Mesodermal cell (in vitro differentiated cells): ENCODE data around the gene SNX20.

ENCODE experiments used
- H3K27ac ChIP-seq: 2 replicates; pipeline ENCODE4 v1.7.0; 2013; ENCODE audit warnings: mild to moderate bottlenecking, low read depth, low read length, moderate library complexity; ENCODE audit not compliant: severe bottlenecking
- H3K36me3 ChIP-seq: 2 replicates; pipeline ENCODE4 v1.7.1; 2013; ENCODE audit warnings: mild to moderate bottlenecking, low read length, moderate library complexity; ENCODE audit not compliant: control insufficient read depth, insufficient read depth
- H3K4me1 ChIP-seq: one replicate; pipeline ENCODE4 v1.7.1; 2013; ENCODE audit warnings: mild to moderate bottlenecking, low read length; ENCODE audit not compliant: insufficient read depth, control insufficient read depth, poor library complexity, severe bottlenecking
- H3K4me3 ChIP-seq: 2 replicates; pipeline ENCODE4 v1.7.0; 2013; ENCODE audit warnings: low read length, control low read depth, mild to moderate bottlenecking; ENCODE audit not compliant: insufficient read depth, poor library complexity, severe bottlenecking; ENCODE audit errors: extremely low read depth
- H3K9me3 ChIP-seq: 2 replicates; pipeline ENCODE4 v1.7.1; 2013; ENCODE audit warnings: mild to moderate bottlenecking, low read length, moderate library complexity; ENCODE audit not compliant: control insufficient read depth
- WGBS, 2 experiments: methylation state at CpG; one replicate each; pipeline ENCODE4 v1.1.5; 2013; ENCODE audit warnings: missing lambda C conversion rate in 2 of 2; ENCODE audit not compliant: insufficient coverage in 2 of 2; 5-methylcytosine and 5-hydroxymethylcytosine counted together

The SNX20 gene

DNA sequence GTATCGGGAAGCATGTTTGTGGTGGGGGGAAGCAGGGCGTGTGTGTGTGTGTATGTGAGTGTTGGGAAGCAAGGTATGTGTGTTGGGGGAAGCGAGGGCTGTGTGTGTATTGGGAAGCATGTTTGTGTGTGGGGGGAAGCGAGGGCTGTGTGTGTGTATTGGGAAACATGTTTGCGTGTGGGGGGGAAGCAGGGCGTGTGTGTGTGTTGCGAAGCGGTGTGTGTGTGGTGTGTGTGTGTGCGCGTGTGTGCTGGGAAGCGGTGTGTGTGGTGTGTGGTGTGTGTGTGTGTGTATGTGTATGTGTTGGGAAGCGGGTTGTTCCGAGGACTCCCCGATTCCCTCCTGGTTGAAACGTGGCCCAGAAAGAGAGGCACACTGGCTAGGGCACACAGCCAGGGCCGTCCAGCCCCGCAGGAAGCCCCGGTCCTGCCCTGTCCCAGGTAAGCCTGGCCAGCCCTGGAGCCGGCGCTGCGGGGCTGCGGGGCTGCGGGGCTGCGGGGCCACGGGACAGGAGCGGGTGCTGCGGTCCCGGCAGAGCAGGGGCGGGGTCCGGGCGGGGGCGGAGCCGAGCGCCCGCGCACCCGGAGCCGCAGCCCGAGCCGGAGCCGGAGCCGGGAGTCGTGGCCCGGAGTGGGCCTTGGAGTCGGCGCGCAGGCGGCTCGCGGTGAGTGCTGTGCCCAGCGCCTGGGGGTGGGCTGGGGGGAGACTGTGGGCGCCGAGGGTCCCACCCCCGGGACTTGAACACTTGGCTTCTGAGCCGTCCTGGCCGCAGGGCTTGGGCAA lies 12.1 kb upstream of the SNX20 start, which contains the start of gene NOD2:
TSS of gene NOD2 (plus strand) at position 608 of the 783 bp plus-strand sequence. CDS start 5,890 bp downstream, outside the sequence.
- peak within 1 kb of the TSS; percentile 18 for H3K4me3 ChIP-seq
- no peaks in the 10 kb centered on the region for H3K36me3 ChIP-seq
- no peak within 1 kb of the TSS for H3K27ac ChIP-seq
- no peaks in the 10 kb centered on the region for H3K9me3 ChIP-seq
- WGBS, 2 experiments: 23 to 31% methylated on average over 25 to 39 of the region's 56 CpGs
- peaks cover under 1% of the 10 kb centered on the region for H3K4me1 ChIP-seq

DNA sequence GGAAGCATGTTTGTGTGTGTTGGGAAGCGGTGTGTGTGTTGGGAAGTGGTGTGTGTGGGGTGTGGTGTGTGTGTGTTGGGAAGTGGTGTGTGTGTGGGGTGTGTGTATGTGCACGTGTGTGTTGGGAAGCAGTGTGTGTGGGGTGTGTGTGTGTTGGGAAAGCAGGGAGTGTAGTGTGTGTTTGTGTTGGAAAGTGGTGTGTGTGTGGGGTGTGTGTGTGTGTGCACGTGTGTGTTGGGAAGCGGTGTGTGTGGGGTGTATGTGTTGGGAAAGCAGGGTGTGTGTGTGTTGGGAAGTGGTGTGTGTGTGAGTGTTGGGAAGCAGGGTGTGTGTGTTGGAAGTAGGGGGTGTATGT lies 11.5 kb upstream of the SNX20 start:
- 90 to 100% methylated on average over 1 to 4 of the region's 4 CpGs for WGBS, 2 experiments
- peaks cover 6% of the 10 kb centered on the region for H3K4me1 ChIP-seq
- H3K9me3 ChIP-seq: no peaks in the 10 kb centered on the region
- H3K27ac ChIP-seq: no peak overlapping the region
- no peak overlapping the region for H3K4me3 ChIP-seq
- H3K36me3 ChIP-seq: no peaks in the 10 kb centered on the region

DNA sequence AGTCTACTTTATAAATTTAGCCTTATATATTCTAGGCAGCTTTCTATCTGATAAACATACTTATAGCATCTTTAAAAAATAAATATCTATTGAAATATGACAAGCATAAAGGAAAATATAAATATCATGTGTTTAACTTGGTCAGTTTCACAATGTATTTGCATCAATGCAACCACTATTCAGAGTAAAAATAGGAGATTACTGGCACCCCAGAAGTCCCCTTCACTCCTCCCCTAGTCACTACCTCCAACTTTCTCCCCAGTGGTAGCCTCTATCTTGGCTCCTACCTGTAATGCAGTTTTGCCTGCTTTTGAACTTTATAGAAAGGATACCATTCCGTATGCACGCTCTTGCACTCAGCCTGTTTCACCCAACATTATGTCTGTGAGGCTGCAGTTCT lies 9.1 kb upstream of the SNX20 start:
- Histone ChIP-seq H3K9me3 (no peaks in the 10 kb centered on the region), H3K4me1 (peaks cover 6% of the 10 kb centered on the region), H3K4me3 (no peak overlapping the region)

DNA sequence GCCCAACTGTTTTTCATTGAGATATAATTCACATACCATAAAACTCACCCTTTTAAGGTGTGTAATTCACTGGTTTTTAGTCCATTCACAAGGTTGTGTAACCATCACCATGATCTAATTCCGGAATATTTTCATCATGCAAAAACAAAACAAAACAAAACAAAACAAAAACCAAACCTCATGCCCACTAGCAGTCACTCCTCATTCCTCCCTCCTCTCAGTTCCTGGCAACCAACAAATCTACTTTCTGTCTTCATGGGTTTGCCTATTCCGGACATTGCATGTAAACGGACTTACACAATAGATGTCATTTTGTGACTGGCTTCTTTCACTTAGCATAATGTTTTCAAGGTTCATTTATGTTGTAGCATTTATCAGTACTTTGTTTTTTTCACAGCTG lies 7.8 kb upstream of the SNX20 start:
- H3K36me3 ChIP-seq: no peaks in the 10 kb centered on the region
- 100% methylated on average over 1 of the region's 3 CpGs; no CpG with 5 or more reads in 1 of the 2 experiments for WGBS, 2 experiments

More for the DNA sequence above, 9.1 kb upstream of the SNX20 start:
- H3K36me3 ChIP-seq: no peaks in the 10 kb centered on the region
- no CpG with 5 or more reads among the region's 2 CpGs for WGBS, 2 experiments
- H3K27ac ChIP-seq: no peak overlapping the region

DNA sequence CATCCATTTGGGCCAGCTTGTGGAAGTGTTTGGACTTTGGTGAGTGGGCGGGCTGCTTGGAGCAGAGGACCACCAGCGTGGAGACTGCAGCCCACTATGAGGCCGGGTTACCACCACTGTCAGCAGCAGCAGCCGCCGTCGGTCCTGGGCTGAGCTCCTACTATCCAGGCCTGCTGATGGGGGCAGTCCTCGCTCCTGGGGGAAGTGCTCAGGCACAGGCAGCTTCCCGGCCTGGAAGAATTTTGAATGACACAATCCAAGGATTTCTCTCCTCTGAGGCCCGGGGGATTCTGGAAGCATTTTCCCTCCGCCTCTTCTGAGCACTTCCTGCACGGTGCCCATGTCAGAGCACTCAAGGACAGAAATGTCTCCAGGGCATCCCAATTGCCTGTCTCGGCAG lies 7.0 kb upstream of the SNX20 start:
- H3K4me3 ChIP-seq: no peak overlapping the region
- H3K9me3 ChIP-seq: no peaks in the 10 kb centered on the region
- H3K4me1 ChIP-seq: peaks cover 6% of the 10 kb centered on the region
- WGBS, 2 experiments: 58 to 67% methylated on average over 11 of the region's 12 CpGs
- H3K36me3 ChIP-seq: no peaks in the 10 kb centered on the region
- H3K27ac ChIP-seq: no peak overlapping the region

More for the DNA sequence above, 7.8 kb upstream of the SNX20 start:
- H3K27ac ChIP-seq: no peak overlapping the region
- H3K9me3 ChIP-seq: no peaks in the 10 kb centered on the region
- H3K4me3 ChIP-seq: no peak overlapping the region
- H3K4me1 ChIP-seq: peaks cover 6% of the 10 kb centered on the region

DNA sequence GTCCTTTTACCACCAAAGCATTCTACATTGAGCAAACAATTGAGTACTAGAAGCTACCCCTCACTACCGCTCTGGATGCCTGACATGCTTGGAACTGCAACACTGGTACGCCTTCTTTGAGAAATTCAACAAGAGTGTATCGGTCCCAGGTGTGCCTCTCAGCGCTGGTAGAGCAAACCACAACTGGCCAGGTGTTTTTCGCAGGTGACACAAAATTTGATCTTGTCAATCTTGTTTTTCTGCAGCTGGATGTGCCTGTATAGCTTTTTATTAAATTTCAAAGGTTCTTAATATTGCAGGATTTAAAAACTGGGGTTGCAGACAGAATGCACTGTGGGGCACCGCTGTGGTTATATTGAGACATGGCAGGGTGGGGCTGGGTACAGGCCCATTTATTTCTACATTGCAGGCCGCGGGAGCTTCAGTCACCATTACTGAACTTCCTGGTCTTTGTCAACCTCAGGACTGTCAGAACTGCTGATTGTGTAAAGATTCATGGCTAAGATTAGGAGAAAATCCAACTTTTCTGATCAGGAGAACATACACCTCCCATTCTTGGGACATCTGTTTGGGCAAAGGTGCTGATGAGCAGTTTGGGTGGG lies 4.5 kb upstream of the SNX20 start:
- Histone ChIP-seq H3K4me3 (no peak overlapping the region), H3K9me3 (no peaks in the 10 kb centered on the region), H3K36me3 (no peaks in the 10 kb centered on the region), H3K4me1 (peaks cover 6% of the 10 kb centered on the region), H3K27ac (no peak overlapping the region)
- WGBS, 2 experiments: 95 to 98% methylated on average over 7 to 8 of the region's 8 CpGs

DNA sequence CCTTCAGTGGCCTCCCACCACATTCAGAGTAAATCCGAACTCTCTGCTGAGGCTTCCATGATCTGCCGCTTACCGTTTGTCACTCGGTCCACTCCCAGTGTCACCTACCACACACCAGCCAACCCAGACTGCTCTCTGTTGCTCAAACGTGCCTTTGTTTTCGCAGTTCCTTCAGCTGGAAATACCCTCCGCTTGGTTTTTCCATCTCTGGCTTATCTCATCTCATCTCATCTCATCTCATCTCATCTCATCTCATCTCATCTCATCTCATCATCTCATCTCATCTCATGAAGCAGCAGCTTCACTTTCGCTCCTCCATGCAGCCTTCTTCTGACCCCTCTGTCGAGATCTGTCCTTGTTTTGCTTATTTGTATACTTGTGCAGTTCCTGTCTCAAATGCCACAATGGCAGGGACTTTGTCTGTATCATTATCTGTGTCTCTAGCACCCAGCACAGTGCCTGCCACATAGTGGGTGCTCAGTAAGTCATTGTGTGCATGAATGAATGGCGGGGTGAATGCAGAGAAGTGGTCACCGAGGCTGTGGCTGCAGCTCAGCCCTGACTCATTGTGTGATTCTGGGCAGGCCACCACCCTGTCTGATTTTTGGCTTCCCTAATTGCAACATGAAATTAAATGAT lies 3.8 kb upstream of the SNX20 start:
- H3K9me3 ChIP-seq: no peaks in the 10 kb centered on the region
- H3K4me1 ChIP-seq: peaks cover 6% of the 10 kb centered on the region
- 87 to 92% methylated on average over 11 of the region's 11 CpGs for WGBS, 2 experiments
- H3K27ac ChIP-seq: no peak overlapping the region
- H3K36me3 ChIP-seq: no peaks in the 10 kb centered on the region
- H3K4me3 ChIP-seq: no peak overlapping the region

DNA sequence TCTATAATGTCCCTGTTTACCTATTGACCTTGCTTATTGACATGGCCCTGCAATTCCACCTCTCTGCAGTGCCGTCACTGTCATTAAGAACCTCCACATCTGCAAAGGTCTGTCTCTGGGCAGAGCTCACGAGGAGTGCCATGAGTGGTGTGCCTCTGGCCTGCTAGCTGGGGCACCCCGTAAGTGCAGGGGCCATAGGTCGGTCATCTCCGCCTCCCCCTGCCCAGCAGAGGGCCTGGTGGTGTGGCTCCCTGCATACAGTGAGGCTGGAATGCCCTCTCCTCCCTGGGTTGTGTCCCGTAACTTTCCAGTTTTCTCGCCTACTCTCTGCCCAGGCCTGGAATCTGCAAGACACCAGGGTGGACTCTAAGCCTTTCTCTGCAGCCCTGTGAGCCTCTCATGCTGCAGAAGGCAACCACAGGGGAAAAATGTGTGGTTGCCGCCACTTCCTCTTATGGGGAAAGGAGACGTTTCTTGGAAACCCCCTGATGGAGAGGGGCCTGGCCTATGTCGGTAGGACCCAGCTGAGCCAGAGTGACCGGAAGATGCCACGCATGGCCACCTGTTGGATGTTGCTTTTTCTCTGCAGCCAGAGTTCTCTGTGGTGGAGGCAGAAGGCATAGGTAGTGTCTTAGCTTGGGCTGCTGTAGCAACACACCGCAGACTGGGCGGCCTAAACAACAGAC lies 2.7 kb upstream of the SNX20 start:
- H3K4me3 ChIP-seq: no peak overlapping the region
- WGBS, 2 experiments: 84 to 89% methylated on average over 12 of the region's 14 CpGs
- H3K9me3 ChIP-seq: no peaks in the 10 kb centered on the region
- H3K36me3 ChIP-seq: no peaks in the 10 kb centered on the region
- peaks cover 9% of the 10 kb centered on the region for H3K4me1 ChIP-seq
- H3K27ac ChIP-seq: no peak overlapping the region

DNA sequence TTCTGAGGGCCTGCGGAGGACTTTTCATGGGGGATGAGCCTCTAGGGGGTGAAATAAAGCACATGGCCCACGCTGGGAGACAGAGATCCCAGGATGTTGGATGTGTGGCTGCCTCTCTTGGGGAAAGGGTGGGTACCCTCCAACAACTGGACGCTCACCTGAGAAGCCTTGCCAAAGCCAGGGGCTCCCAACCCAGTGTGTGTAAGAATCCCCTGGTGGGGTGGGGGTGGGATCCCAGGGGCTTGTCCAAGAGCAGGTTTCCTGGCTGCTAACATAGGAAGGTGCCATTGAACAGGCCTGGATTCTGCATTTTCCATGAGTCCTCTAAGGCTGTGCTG lies 587 bp downstream of the SNX20 start:
- no peaks in the 10 kb centered on the region for H3K36me3 ChIP-seq
- peaks cover 6% of the 10 kb centered on the region for H3K4me1 ChIP-seq
- 80 to 100% methylated on average over 1 to 2 of the region's 3 CpGs for WGBS, 2 experiments

DNA sequence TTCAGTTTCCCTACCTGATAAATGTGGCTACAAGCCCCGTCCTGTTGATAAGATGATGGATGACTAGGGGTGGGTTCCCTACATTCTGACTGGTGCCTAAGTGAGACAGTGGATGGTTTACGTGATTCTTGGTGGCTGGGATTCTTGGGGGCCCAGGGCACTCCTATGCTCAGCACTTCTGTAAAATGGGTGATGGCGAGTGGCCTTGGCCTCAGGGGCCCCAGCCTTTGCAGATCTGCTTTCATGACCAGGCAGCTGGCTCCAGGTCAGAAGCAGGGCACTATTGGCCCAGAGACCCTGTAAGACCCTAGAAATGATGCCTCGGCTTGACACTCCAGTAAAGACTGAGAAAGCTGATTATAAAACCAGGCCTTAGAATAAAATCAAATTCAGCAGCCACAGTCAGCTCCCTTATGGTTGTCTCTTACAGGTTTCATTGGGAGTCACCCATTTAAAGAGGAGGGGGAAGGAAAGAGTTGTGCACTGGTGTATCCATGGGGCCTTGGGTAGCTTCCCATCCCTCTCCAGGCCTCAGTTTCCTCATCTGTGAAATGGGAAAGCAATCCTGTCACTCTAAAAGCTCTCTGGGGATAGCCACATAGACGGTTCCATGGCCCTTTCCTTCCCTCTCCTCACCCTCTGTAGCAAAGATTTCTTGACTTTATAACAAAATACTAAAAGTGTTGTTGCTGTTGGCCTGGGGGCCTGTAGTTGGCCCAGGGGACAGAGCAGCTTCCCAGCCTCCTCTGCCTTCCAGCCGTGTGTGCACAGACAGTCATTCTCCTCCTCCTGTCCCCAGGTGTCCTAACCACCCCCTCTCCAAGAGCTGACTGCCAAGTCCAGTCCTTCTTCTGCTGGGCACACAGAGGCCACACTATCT lies 1.2 kb downstream of the SNX20 start:
- H3K4me1 ChIP-seq: peaks cover 6% of the 10 kb centered on the region
- H3K9me3 ChIP-seq: no peaks in the 10 kb centered on the region
- H3K27ac ChIP-seq: no peak overlapping the region
- no peaks in the 10 kb centered on the region for H3K36me3 ChIP-seq
- WGBS, 2 experiments: 97 to 100% methylated on average over 3 to 5 of the region's 6 CpGs
- H3K4me3 ChIP-seq: no peak overlapping the region

More for the DNA sequence above, 587 bp downstream of the SNX20 start:
- Histone ChIP-seq H3K9me3 (no peaks in the 10 kb centered on the region), H3K27ac (no peak overlapping the region), H3K4me3 (no peak overlapping the region)
